BLaER1 (cell line): ENCODE data around the gene BSCL2.
A peak's percentile ranks its signal among the peaks of the same experiment; 100 is the strongest.
"Not testable (repeated sequence)": the region's sequence is repeated elsewhere in the genome, so short reads cannot be mapped to it uniquely, and the experiment has no call there.

Source experiments
- H3K27ac ChIP-seq: shearing (Covaris generic); formaldehyde crosslinking; 2 replicates; pipeline ENCODE4 v1.8.1; 2022
- H3K27me3 ChIP-seq: shearing (Covaris generic); formaldehyde crosslinking; 2 replicates; pipeline ENCODE4 v1.8.1; 2022
- H3K36me3 ChIP-seq: shearing (Covaris generic); formaldehyde crosslinking; 2 replicates; pipeline ENCODE4 v1.8.1; 2022
- H3K4me1 ChIP-seq: shearing (Covaris generic); formaldehyde crosslinking; 2 replicates; pipeline ENCODE4 v1.8.1; 2022
- H3K4me2 ChIP-seq: shearing (Covaris generic); formaldehyde crosslinking; 2 replicates; pipeline ENCODE4 v1.8.1; 2022
- H3K4me3 ChIP-seq: shearing (Covaris generic); formaldehyde crosslinking; 2 replicates; pipeline ENCODE4 v1.8.1; 2022
- H3K9ac ChIP-seq: shearing (Covaris generic); formaldehyde crosslinking; 2 replicates; pipeline ENCODE4 v1.8.1; 2022
- H3K9me3 ChIP-seq: shearing (Covaris generic); formaldehyde crosslinking; 2 replicates; pipeline ENCODE4 v1.8.1; 2022
- H4K20me1 ChIP-seq: shearing (Covaris generic); formaldehyde crosslinking; 2 replicates; pipeline ENCODE4 v1.8.1; 2022
- Cebpa-rat ChIP-seq: shearing (Covaris generic); IDR thresholded peaks from 2 replicates; pipeline ENCODE4 v1.8.1; 2022

The BSCL2 gene

DNA sequence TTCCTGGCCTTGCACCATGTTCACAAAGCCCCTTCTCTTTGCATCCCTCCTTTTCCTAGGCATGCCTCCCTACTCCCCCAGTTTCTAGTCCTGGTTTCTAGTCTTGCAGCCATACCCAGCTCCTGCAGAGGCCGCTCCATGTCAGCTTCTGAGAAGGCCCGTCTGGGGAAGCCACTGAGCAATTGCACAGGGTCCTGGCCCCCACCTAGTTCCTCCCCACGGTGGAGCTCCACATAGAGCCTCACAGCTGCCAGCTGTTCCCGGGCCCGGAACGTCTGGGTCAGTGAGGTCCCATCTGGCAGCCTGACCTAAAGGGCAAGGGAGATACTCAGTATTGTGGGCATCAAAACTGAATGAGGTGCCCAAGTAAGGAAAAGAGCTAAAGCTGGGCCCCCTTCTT, 30.5 kb downstream of the BSCL2 start:
- no peak for TF ChIP-seq Cebpa-rat
- Histone ChIP-seq H3K4me2 (0 out of 2 replicates have a peak overlapping the region, but pooled peaks have one; percentile 94), H3K9me3 (no peaks in the 10 kb centered on the region), H3K9ac (peak overlapping the region; percentile 93; the same call in 1 of the 2 replicates), H3K36me3 (peaks cover 54% of the 10 kb centered on the region), H3K4me1 (peaks cover 60% of the 10 kb centered on the region), H3K27ac (no peak overlapping the region), H3K4me3 (no peak overlapping the region), H4K20me1 (peaks cover 38% of the 10 kb centered on the region), H3K27me3 (no peaks in the 10 kb centered on the region)

DNA sequence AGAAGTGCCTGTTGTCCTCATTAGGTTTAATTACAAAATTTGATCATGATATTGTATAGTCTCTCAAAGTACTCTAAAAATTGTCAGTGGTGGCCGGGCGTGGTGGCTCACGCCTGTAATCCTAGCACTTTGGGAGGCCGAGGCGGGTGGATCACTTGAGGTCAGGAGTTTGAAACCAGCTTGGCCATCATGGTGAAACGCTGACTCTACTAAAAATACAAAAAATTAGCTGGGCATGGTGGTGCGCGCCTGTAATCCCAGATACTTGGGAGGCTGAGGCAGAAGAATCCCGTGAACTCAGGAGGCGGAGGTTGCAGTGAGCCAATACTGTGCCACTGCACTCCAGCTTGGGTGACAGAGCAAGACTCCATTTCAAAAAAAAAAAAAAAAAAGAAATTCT, 31.8 kb downstream of the BSCL2 start:
- Histone ChIP-seq H3K36me3 (peaks cover 54% of the 10 kb centered on the region), H4K20me1 (peaks cover 38% of the 10 kb centered on the region), H3K4me1 (peaks cover 56% of the 10 kb centered on the region)
- not testable (repeated sequence) for H3K4me2 ChIP-seq, H3K4me3 ChIP-seq, H3K27ac ChIP-seq, H3K9me3 ChIP-seq, H3K9ac ChIP-seq, H3K27me3 ChIP-seq

- peak overlapping the region; percentile 95; the same call in 1 of the 2 replicates for H3K9ac ChIP-seq
- no peak overlapping the region for H3K27ac ChIP-seq
- H4K20me1 ChIP-seq: peaks cover 37% of the 10 kb centered on the region
- no peak for TF ChIP-seq Cebpa-rat
- peaks cover 63% of the 10 kb centered on the region for H3K36me3 ChIP-seq
- peaks cover 59% of the 10 kb centered on the region for H3K4me1 ChIP-seq
- peak overlapping the region; percentile 91 for H3K4me2 ChIP-seq
- H3K27me3 ChIP-seq: no peaks in the 10 kb centered on the region
- peak overlapping the region; percentile 87; the same call in 1 of the 2 replicates for H3K4me3 ChIP-seq
- H3K9me3 ChIP-seq: no peaks in the 10 kb centered on the region
Observed at GRCh38 chr11:62673196-62673525, 34.1 kb downstream of the BSCL2 start.

- Histone ChIP-seq H3K9ac (peak within 1 kb of the TSS; percentile 95), H4K20me1 (peaks cover 31% of the 10 kb centered on the region), H3K4me1 (peaks cover 59% of the 10 kb centered on the region), H3K27ac (peak within 1 kb of the TSS; percentile 86), H3K36me3 (peaks cover 61% of the 10 kb centered on the region), H3K9me3 (no peaks in the 10 kb centered on the region), H3K4me2 (peak within 1 kb of the TSS; percentile 91), H3K27me3 (no peaks in the 10 kb centered on the region), H3K4me3 (peak within 1 kb of the TSS; percentile 87)
- no peak for TF ChIP-seq Cebpa-rat
Observed at GRCh38 chr11:62671608-62672389, 35.4 kb downstream of the BSCL2 start, which contains the start of the genes LBHD1 and UQCC3. TSS of gene LBHD1 (minus strand) at chr11:62672267. CDS start at chr11:62670031, 2,236 bp downstream. TSS of gene UQCC3 (plus strand) at chr11:62671673. CDS start at chr11:62671746, 73 bp downstream.

GRCh38 chr11:62671236-62671607, 36.0 kb downstream of the BSCL2 start:
- H3K9ac ChIP-seq: peak overlapping the region; percentile 95
- TF ChIP-seq Cebpa-rat: no peak
- H4K20me1 ChIP-seq: peaks cover 31% of the 10 kb centered on the region
- H3K4me3 ChIP-seq: peak overlapping the region; percentile 87
- no peaks in the 10 kb centered on the region for H3K27me3 ChIP-seq
- no peaks in the 10 kb centered on the region for H3K9me3 ChIP-seq
- peaks cover 62% of the 10 kb centered on the region for H3K4me1 ChIP-seq
- peak overlapping the region; percentile 91 for H3K4me2 ChIP-seq
- H3K27ac ChIP-seq: peak overlapping the region; percentile 86
- H3K36me3 ChIP-seq: peaks cover 61% of the 10 kb centered on the region

DNA sequence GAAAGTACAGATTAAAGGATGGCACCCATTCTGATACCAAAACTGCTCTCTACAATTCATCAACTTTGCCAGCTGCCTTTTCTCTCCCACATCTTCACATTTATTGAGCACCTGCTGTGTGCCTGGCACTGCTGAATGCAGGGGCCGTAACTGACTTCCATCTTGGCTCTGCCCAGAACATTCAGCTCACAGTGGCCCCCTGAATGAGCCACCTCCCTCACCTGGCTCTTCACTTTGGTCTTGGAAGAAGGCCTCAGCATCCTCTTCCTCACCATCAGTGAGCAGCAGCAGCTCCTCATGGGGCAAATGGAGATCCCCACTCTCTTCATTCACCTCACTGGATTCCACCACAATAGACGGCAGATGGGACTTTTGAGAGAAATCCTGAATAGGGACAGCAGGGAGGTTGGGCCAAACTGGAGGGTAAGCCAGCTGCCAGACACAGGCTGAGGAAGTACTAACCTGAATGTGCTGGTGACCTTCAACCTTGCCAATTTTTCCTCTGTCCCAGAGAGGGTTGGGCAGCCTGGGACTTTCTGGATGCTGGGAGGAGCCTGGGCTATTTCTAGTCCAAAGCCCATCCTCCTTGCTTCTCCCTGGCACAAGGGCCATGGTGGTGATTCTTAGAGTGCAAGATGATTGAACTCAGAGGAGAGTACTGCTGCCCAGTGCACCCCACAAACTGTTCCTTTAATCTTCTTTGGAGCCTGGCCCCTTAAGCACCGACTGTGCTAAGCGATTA, 37.6 kb downstream of the BSCL2 start:
- H3K4me3 ChIP-seq: no peak overlapping the region
- no peak for TF ChIP-seq Cebpa-rat
- H3K4me2 ChIP-seq: peak overlapping the region; percentile 91
- H3K9ac ChIP-seq: 0 out of 2 replicates have a peak overlapping the region, but pooled peaks have one; percentile 5
- no peak overlapping the region for H3K27ac ChIP-seq
- H3K36me3 ChIP-seq: peaks cover 47% of the 10 kb centered on the region
- H4K20me1 ChIP-seq: peaks cover 31% of the 10 kb centered on the region
- no peaks in the 10 kb centered on the region for H3K9me3 ChIP-seq
- peaks cover 66% of the 10 kb centered on the region for H3K4me1 ChIP-seq
- no peaks in the 10 kb centered on the region for H3K27me3 ChIP-seq

GRCh38 chr11:62667460-62667859, 39.8 kb downstream of the BSCL2 start:
- H3K27ac ChIP-seq: no peak overlapping the region
- peak overlapping the region; percentile 97 for H3K4me2 ChIP-seq
- H4K20me1 ChIP-seq: peaks cover 17% of the 10 kb centered on the region
- 0 out of 2 replicates have a peak overlapping the region, but pooled peaks have one; percentile 96 for H3K4me3 ChIP-seq
- no peak for TF ChIP-seq Cebpa-rat
- H3K27me3 ChIP-seq: no peaks in the 10 kb centered on the region
- H3K36me3 ChIP-seq: peaks cover 35% of the 10 kb centered on the region
- H3K9me3 ChIP-seq: no peaks in the 10 kb centered on the region
- H3K4me1 ChIP-seq: peaks cover 57% of the 10 kb centered on the region
- peak overlapping the region; percentile 97 for H3K9ac ChIP-seq

DNA sequence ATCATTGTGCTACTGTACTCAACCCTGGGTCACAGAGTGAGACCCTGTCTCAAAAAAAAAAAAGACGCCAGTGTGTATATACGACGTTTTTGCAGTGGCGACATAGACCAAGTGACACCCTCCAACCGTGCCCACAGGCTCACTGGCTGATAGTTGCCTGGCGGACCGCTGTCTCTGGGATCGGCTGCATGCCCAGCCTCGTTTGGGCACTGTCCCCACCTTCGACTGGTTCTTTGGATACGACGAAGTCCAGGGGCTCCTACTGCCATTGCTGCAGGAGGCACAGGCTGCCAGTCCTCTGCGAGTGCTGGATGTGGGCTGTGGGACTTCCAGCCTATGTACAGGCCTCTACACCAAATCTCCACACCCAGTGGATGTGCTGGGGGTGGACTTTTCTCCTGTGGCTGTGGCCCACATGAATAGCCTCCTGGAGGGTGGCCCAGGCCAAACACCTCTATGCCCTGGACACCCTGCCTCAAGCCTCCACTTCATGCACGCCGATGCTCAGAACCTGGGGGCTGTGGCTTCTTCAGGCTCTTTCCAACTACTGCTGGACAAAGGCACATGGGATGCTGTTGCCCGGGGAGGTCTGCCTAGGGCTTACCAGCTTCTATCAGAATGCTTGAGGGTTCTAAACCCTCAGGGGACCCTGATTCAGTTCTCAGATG, 40.8 kb downstream of the BSCL2 start:
- H3K9me3 ChIP-seq: no peaks in the 10 kb centered on the region
- H4K20me1 ChIP-seq: peaks cover 16% of the 10 kb centered on the region
- TF ChIP-seq Cebpa-rat: no peak
- peak overlapping the region; percentile 97 for H3K9ac ChIP-seq
- no peaks in the 10 kb centered on the region for H3K27me3 ChIP-seq
- H3K4me1 ChIP-seq: peaks cover 55% of the 10 kb centered on the region
- H3K4me2 ChIP-seq: peak overlapping the region; percentile 97
- H3K4me3 ChIP-seq: peak overlapping the region; percentile 96
- peak overlapping the region; percentile 92 for H3K27ac ChIP-seq
- peaks cover 46% of the 10 kb centered on the region for H3K36me3 ChIP-seq

- no peaks in the 10 kb centered on the region for H3K9me3 ChIP-seq
- TF ChIP-seq Cebpa-rat: no peak
- H3K36me3 ChIP-seq: peaks cover 52% of the 10 kb centered on the region
- H4K20me1 ChIP-seq: peaks cover 16% of the 10 kb centered on the region
- peak overlapping the region; percentile 92 for H3K27ac ChIP-seq
- H3K4me3 ChIP-seq: peak overlapping the region; percentile 96
- peaks cover 52% of the 10 kb centered on the region for H3K4me1 ChIP-seq
- H3K9ac ChIP-seq: peak overlapping the region; percentile 97
- peak overlapping the region; percentile 97 for H3K4me2 ChIP-seq
- no peaks in the 10 kb centered on the region for H3K27me3 ChIP-seq
Observed at GRCh38 chr11:62665599-62666258, 41.5 kb downstream of the BSCL2 start.
